ENCODE measurements around the gene PATL1.
A peak's percentile ranks its signal among the peaks of the same experiment; 100 is the strongest.
"Not testable (repeated sequence)": the region's sequence is repeated elsewhere in the genome, so short reads cannot be mapped to it uniquely, and the experiment has no call there.

The PATL1 gene

DNA sequence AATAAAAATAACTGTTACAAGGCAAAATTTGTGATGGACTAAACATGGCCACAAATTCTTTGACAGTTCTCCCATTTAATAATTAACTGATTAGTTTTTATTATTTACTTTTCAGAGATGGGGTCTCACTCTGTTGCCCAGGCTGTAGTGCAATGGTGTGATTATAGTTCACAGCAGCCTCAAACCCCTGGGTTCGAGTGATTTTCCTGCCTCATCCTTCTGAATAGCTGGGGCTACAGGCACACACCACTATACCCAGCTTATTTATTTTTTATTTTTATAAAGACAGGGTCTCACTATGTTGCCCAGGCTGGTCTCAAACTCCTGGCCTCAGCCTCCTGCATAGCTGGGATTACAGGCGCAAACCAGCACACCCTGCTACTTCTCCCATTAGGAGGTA, 4.5 kb upstream of the PATL1 start:
- no peak for DNase-seq (ENCODE audit: low read depth)

DNA sequence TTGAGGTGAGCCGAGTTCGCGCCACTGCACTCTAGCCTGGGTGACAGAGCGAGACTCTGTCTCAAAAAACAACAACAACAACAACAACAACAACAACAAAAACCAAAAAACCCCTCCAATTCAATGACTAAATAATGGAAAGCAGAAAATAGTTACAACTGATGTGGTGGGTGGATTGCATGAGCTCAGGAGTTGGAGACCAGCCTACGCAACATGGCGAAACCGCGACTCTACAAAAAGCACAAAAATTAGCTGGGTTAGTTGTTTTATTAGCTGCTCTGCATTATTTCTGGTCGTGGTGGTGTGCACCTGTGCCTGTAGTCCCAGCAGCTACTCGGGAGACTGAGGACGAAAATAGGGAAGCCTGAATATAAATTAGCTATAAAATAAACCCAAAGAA, 2.6 kb upstream of the PATL1 start:
- DNase-seq (ENCODE audit: low read depth): no peak

DNA sequence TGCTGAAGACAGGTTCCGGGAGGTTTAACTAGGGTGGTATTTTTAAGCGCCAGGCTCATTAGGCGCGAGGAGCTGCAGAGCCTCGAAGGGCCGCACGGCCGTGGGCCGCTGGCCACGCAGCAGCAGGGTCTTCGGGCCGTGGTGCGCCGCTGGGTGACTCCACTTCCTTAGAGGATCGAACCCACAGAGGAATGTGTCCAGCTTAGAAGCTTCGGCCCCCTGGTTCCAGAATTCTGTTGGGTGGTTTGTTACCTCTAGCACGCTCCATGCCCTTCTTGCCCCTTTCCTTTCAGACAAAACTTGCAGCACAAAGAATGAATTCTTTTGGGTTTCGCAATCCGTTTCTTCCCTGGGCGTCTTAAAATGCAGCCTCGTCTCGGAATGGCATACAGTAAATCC, 773 bp upstream of the PATL1 start:
- no peak for DNase-seq (ENCODE audit: low read depth)

DNA sequence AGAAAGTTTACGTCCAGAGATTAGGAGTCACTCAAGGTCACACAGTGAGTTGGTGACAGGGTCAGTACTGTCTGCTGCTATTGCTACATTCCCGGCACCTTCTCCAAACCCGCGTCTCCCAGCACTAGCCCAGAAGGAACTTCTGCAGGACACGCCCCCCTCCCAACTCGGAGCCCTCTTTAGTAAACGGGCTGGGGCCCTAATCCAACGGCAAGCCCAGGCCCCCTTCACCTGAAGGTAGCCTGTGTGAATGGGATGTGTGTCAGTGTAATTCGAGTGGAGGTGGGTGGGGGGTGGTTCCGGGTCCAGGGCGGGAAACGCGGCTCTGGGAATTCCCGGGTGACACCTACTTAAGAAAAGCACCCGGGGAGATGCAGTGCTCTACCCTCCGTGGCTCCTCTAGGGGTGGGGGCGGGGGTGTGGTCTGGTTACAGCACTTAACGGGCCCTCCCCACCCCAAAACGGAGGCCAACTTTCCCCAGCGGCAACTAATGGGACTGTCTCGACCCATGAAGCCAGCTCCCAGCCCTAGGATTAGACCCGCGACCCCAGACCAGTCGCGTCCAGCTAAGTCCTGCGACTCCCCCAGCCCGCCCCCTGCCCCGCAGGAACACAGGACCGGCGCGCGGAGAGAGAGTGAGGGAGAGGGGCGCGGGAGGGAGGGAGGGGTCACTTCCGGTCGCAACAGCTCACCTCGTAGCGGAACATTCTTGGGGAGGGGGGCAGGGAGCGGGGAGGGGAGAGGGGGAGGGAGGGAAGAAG, 468 bp downstream of the PATL1 start:
- DNase-seq (ENCODE audit: low read depth): peak; percentile 7

DNA sequence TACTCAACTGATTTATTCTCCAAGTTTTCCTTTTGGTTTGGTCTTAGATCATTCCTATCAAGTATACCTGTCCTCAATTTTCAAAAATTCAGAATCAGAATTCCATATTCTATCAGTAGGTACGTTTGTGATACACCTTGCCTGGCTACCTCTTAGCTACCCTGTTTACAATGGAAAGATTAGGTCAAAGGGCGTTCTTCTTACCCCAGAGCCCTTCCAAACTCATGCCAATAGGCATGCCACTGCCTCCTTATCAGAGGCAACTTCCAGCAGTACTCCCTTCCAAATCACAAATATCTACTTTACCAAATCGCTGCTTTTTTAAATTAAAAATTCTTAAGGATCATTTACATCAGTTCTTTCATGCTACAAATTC, 1.0 kb downstream of the PATL1 start:
- no peak for DNase-seq (ENCODE audit: low read depth)

DNA sequence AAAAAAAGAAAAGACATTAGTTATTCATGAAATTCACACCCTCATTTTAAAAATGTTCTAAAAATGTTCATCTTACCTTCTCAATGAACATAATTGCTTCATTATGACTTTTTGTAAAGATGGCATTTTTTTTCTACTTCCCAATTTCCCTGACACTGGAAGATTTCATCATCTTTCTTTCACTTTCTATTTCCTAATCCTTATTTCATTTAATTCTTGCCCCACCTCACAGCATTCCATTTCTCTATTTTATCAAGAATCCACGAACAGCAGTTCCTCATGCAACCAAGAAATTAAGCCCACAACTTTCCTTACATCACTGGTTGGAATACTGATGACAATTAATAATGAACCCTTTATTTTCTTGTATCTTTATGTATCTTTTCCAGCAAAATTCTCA, 1.9 kb downstream of the PATL1 start:
- DNase-seq (ENCODE audit: low read depth): no peak

DNA sequence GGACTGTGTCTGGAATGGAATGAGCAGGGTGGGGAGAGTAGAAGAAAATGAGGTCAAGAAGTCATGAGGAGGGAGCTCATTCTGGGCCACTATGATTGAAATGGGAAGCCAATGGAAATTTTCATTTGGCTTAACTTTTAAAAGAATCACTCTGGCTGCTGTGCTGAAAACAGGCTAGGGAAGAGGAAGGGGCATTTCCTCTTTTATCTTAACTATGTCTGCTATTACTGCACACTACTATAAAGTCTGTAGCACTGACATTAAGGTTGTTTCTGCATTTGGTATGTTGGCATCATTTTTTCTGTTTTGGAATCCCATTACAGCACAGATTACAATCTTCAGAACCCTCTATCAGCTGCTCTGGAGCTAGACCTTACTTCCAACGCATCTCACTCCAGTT, 8.2 kb downstream of the PATL1 start:
- no peak for DNase-seq (ENCODE audit: low read depth)

DNA sequence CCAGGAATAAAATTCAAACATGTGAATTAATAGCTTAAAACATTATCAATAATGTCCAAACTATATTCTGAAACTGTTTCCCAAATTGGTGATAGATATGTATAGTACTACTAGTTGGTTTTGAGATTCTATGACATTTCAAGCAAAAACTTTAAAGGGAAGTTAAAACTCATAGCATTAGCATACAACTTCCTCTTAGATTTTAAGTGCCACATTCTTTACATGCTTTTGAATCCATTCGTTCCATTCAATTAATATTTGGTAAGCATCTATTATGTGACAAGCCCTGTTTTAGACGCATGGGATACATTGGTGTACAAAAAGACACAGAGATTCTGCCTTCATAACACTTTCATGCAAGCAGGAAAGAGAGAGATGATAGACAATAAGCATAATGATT, 8.9 kb downstream of the PATL1 start:
- DNase-seq (ENCODE audit: low read depth): no peak

DNA sequence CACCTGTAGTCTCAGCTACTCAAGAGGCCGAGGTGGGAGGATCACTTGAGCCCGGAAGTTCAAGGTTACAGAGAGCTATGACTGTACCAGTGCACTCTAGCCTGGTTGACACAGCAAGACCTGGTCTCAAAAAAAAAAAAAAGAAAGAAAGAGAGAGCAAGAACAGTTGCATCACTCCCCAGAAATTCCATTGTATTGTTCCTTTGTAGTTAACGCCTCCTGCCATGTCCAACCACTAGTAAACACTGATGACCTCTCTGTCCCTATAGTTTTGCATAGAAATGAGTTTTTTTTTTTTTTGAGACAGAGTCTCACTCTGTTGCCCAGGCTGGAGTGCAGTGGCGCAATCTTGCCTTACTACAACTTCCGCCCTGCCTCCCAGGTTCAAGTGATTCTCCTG, 10.8 kb downstream of the PATL1 start:
- DNase-seq (ENCODE audit: low read depth): no peak

DNA sequence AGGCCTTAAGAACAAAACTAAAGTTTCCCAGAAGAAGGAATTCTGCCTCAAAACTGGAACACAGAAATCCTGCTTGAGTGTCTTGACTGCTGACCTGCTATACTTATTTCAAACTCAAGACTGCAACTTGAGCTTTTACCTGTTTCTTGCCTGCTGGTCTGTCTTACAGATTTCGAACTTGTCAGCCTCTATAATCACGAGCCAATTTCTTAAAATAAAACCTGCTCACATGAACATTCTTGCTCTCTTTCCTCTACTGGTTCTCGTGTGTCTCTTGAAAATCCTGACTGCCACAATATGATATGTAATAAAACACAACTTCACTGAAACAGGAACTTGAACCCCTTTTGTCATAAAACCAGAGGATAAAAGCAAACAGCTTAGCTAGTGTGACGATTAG, 13.9 kb downstream of the PATL1 start:
- DNase-seq (ENCODE audit: low read depth): no peak

DNA sequence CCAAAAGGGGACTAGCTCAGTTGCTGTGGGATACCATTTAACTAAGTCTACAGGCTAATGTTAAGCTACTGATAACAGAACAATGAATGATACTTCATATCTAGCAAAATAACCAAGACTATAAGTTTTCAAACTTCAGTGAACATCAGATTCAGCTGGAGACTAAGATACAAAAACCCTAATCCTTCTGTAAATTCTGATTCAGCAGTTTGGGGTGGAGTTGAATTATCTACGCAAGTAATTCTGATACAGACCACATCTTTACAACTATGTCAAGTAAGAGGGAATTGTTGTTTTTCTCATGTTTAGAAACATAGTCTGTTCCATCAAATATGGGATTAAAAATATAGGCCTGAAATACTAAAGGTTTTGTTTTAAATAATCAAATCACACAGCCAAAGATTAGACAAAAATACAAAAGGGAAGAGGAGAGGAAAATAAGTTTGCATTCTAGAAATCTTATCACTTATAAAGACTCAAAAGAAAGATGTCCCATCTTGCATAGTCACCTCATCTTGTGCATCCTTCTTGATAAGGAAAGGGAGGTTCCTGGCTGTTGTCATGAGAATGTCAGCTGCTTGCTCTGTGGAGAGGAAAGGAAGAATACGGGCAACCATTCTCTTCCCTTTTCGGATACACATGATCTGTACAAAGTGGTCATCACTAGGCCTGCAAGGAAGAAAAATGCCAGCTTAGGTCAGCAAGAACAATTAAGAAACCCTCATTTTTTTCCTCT, 21.4 kb downstream of the PATL1 start:
- no peak for DNase-seq (ENCODE audit: low read depth)

DNA sequence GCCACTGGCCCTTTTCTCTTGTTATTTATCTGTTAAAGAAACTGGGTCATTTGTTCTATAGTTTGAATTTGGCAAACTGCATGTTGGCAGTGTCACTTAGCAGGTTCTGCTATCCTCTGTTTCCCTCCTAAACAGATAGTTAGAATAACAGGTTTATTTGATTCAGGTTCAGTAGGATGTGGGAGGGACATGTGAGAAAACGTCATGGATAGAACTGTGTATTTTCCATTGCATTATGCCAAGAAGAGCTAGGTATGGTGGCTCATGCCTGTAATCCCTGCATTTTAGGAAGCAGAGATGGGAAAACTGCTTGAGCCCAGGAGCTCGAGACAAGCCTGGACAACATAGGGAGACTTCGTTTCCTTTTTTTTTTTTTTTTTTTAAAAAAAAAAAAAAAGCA, 24.3 kb downstream of the PATL1 start:
- no peak for DNase-seq (ENCODE audit: low read depth)

DNA sequence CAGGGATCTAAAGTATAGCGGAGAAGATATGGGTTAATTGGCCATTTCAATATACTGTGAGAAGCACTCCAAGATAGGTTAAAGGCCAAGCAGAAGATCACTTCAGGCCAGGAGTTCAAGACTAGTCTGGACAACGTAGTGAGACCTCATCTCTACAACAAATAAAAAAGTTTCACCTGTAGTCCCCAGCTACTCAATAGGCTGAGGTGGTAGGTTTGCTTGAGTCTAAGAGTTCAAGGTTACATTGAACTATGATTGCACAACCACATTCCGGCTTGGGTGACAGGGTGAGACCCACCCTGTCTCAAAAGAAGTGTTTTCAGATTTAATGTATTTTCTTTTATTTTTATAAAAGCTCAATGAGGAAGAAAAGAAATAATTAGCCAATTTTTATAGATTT, 25.4 kb downstream of the PATL1 start:
- no peak for DNase-seq (ENCODE audit: low read depth)

DNA sequence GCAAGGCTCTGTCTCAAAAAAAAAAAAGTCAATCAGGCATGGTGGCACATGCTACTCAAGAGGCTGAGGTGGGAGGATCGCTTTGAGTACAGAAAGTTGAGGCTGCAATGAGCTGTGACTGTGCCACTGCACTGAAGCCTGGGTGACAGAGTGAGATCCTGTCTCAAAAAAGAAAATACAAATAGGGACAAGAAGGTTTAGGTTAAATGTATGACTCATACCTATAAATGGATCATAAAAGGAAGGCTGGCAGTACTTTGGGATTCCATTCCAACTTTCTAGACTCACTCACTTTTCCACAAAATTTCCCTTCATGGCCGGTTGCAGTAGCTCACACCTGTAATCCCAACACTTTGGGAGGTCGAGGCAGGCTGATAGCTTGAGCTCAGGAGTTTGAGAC, 27.7 kb downstream of the PATL1 start:
- no peak for DNase-seq (ENCODE audit: low read depth)

DNA sequence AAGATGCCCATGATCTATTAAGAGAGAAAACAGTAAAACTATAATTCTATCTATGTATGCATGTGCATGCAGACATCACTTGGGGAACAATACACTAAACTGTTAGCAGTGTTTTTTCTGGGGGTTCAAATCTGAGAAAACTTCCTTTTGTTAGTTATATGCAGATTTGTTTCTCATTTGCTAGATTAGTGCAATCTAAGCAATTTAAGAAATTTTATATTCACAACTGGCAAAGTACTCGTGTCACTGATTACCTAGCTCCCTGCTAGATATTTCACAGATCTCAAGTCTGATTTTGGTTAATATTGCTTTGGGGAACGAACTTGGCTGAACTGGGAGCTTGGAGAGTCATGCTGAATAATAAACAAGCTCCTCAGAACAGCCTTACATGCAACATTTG, 38.3 kb downstream of the PATL1 start:
- DNase-seq (ENCODE audit: low read depth): no peak

DNA sequence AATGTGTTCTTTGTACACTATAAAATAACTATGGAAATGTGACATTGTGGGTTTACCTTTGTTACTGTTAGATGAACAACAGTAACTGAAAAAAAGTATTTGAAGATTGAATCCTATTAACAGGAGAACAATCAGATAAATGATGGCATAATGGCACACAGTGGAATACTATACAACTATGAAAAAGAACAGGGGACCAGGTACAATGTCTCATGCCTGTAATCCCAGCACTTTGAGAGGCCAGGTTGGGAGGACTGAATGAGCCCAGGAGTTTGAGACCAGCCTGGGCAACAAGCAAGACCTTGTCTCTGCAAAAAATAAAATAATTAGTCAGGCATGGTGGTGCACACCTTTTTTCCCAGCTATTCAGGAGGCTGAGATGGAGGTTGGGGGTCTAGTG, 38.8 kb downstream of the PATL1 start:
- no peak for DNase-seq (ENCODE audit: low read depth)

DNA sequence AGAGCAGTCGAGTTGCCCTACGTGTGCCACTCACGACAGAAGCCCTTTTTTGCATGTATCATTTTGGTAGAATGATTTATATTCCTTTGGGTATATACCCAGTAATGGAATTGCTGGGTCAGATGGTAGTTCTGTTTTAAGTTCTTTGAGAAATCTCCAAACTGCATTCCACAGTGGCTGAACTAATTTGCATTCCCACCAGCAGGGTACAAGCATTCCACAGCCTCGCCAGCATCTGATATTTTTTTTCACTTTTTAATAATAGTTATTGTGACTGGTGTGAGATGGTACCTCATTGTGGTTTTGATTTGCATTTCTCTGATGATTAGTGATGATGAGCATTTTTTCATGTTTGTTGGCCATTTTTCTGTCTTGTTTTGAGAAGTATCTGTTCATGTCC, 41.9 kb downstream of the PATL1 start:
- not testable (repeated sequence) for DNase-seq (ENCODE audit: low read depth)

DNA sequence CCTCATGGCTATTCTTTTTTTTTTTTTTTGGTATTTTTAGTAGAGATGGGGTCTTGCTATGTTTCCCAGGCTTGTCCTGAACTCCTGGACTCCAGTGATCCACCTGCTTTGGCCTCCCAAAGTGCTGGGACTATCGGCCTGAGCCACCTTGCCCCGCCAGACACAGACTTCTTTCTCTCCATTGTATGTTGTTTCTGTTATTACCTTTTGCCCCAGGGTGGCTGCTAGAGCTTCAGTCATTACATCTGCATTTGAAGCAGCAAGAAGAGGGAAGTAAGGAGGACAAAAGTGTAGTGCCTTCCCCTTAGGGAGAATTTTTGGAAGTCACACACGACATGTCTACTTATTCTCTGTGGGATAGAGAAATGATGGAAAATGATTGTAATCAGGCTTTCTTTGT, 43.1 kb downstream of the PATL1 start:
- no peak for DNase-seq (ENCODE audit: low read depth)

DNA sequence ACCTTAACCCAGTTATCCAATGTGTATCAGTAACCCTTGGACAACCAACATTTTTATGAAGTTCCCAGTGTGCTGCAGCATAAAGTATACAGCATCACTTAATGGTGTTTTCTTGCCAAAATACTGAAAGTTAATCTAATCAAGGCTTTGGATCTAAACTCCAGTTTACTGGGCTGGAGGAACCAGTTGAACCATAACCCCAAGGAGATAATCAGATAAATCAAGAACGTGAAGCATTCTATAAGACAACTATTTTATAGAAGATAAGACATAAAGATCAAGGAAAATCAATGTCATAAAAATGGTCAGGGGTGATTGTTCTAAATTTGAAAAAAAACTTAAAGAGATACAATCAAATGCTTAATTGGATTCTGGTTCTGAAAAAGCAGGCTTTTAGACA, 51.0 kb downstream of the PATL1 start:
- DNase-seq (ENCODE audit: low read depth): no peak

DNA sequence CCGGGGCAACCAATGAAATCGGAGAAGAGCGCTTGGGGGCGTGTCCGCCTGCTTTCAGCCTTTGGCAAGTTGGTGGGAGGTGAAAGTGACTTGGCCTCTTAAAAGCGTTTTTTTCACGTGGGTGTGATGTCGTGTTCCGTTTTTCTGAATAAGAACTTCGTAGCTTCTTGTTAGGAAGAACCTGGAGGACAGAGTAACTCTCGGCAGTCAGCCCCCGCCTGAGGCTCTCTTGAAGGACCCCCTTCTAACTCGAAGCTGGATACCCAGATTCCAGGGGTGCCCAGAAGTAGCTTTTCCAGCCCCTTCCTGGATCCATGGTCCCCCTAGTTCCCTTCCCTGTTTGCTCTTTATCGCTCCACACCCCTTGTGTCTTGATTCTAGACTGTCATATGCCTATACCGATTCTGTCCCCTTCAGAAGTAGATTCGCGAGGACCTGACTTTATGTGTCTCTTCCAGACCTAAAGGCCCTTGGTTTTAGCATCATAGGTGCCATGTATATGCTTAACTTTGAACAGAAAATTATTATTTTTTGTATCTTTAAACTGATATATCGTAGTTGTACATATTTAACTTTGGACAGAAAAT, 52.3 kb downstream of the PATL1 start:
- no peak for DNase-seq (ENCODE audit: low read depth)

DNA sequence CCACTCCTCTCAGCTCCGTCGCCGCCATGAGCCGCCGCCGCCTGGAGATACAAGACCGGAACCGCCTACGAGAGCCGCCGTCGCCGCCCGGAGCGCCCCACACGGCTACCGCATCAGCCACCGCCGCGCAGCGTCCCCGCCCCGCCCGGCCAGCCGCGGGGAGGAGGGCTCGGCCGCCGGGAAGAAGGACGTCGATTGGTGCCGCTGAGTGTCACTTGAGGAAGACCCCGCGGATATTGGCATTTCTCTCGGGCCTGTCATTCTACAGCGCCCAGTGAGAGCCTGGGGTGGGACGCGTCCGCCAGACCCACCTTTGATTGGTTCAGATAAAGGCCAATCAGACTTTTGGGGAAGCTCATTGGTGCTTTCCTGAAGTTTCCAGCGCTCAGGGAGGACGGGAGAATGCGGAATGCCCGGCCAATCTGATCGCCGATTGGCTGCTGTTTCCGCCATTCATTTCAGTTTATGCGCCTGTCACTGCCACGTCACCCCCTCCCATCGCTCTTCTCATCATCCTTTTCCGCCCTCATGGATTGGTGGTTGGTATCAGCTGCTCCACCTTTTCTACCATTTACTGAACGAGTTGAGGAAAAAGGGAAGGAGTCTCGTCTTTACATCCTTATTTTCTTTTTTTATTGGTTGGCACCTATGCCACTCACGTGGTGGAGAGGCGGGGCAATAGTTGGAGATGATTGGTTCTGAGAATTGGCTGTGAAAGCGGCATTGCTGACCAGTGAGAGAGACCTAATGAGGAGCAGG, 53.0 kb downstream of the PATL1 start, which contains the start of gene OSBP:
TSS of gene OSBP (minus strand) at position 138 of the 759 bp plus-strand sequence. CDS start at position 28, 110 bp downstream.
- DNase-seq (ENCODE audit: low read depth): peak; percentile 99

DNA sequence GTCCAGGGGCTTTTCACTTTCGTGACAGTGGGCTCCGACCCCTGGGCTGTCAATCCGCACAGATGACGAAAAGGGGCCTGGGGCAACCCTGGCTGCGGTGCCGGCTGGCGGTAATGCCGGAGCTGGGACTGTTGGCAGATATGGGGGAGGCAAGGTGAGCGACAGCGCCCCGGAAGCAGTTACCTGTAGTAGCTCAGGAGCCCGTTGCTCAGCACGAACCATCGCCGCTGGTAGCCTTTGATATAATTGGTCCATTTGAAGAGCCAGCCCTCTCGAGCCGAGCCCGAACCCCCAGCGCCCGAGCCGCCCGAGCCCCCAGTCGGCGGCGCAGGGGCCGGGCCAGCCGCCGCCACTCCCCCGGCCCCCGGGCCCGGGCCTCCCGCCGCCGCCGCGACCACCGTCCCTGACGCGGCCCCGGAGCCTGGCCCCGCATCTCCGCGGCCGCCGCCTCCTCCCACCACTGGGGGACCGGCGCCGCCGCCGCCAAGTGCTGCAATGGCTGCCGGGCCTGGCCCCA, 53.7 kb downstream of the PATL1 start:
- DNase-seq (ENCODE audit: low read depth): no peak

Measured in HS-27A (cell line).